Endothelial cell of umbilical vein (primary cell): ENCODE measurements around the gene DENND4B. TPM values are rescaled to one million over a fixed set of nuclear protein-coding genes. Genes with fewer than 3 reads are reported as not detected.
A peak's percentile ranks its signal among the peaks of the same experiment; 100 is the strongest.

Source experiments
- BruUV-seq: library from RNA; stranded (reverse); fragments of 400-500 nt; replicated peaks from 2 replicates; lab custom pipeline; 2021; lab: Mats Ljungman, UMichigan
- CTCF ChIA-PET: fragments of 300-600, 350-600 bp; sonication (Branson Sonifier 250); formaldehyde crosslinking; loops from one replicate; lab custom pipeline; 2021; ENCODE audit warnings: antibody characterized with exemption, inconsistent platforms; lab: Charles Lee
- POLR2A ChIA-PET: fragments of 300-600, 350-600 bp; sonication (Branson Sonifier 250); formaldehyde crosslinking; loops from one replicate; lab custom pipeline; 2021; ENCODE audit warnings: antibody characterized with exemption, inconsistent platforms; lab: Charles Lee
- DNase-seq: peaks from one replicate; pipeline ENCODE4 v3.0.0-alpha.2; 2011; ENCODE audit warnings: low read depth, low spot score
- FAIRE-seq: peaks from 2 replicates; lab custom pipeline; 2011; peaks lifted over from hg19 to GRCh38; lab: Jason Lieb, UNC
- H2AFZ ChIP-seq: 2 replicates; pipeline ENCODE4 v1.6.0; 2012; ENCODE audit warnings: low read depth, low read length, control low read depth, inconsistent platforms
- H3K27ac ChIP-seq: 2 replicates; pipeline ENCODE4 v1.5.1; 2011; ENCODE audit warnings: low read depth, mild to moderate bottlenecking, control low read depth, low read length, moderate library complexity; ENCODE audit not compliant: insufficient read depth
- H3K27me3 ChIP-seq, 2 experiments: 2 replicates each; pipeline versions ENCODE4 v1.6.0 to v1.6.1; 2011; ENCODE audit warnings: low read length in 2 of 2, mixed read lengths in 1 of 2; ENCODE audit not compliant: control insufficient read depth in 2 of 2, insufficient read depth in 2 of 2
- H3K36me3 ChIP-seq, 2 experiments: 2 replicates in 1 of 2; 3 replicates in 1 of 2; pipeline ENCODE4 v1.5.1; 2011; ENCODE audit warnings: low read length in 2 of 2, mild to moderate bottlenecking in 1 of 2, moderate library complexity in 1 of 2; ENCODE audit not compliant: control insufficient read depth in 2 of 2, insufficient read depth in 2 of 2; ENCODE audit errors: extremely low read depth in 1 of 2
- H3K4me1 ChIP-seq: 3 replicates; pipeline ENCODE4 v1.5.1; 2011; ENCODE audit warnings: mild to moderate bottlenecking, low read length; ENCODE audit not compliant: control insufficient read depth, insufficient read depth; ENCODE audit errors: extremely low read depth
- H3K4me2 ChIP-seq: 2 replicates; pipeline ENCODE4 v1.6.1; 2011; ENCODE audit warnings: low read length, control low read depth, mixed read lengths; ENCODE audit not compliant: insufficient read depth
- H3K4me3 ChIP-seq, 3 experiments: fragments of 200-600 bp in 1 of 3; sonication (generic), shearing (Covaris generic) in 1 of 3; replicated peaks in 1 of 3; 2 replicates each; pipeline ENCODE4 v1.5.1; 2011 to 2016; ENCODE audit warnings: control low read depth in 3 of 3, low read length in 3 of 3, mild to moderate bottlenecking in 2 of 3, inconsistent platforms in 1 of 3, low read depth in 1 of 3, moderate library complexity in 1 of 3; ENCODE audit not compliant: insufficient read depth in 1 of 3
- H3K79me2 ChIP-seq: 2 replicates; pipeline ENCODE4 v1.6.0; 2012; ENCODE audit warnings: low read length, inconsistent platforms; ENCODE audit not compliant: control insufficient read depth, insufficient read depth
- H3K9ac ChIP-seq: replicated peaks from 2 replicates; pipeline ENCODE3; 2011; ENCODE audit warnings: low read length, control low read depth; ENCODE audit not compliant: insufficient read depth; ENCODE audit errors: extremely low read depth
- H3K9me1 ChIP-seq: replicated peaks from 3 replicates; pipeline ENCODE4 v1.6.0; 2011; ENCODE audit warnings: mild to moderate bottlenecking, low read length; ENCODE audit not compliant: control insufficient read depth, insufficient read depth; ENCODE audit errors: extremely low read depth
- H3K9me3 ChIP-seq: replicated peaks from 2 replicates; pipeline ENCODE4 v1.5.1; 2012; ENCODE audit warnings: low read length, inconsistent platforms; ENCODE audit not compliant: control insufficient read depth, insufficient read depth
- H4K20me1 ChIP-seq: replicated peaks from 2 replicates; pipeline ENCODE3; 2011; ENCODE audit warnings: mild to moderate bottlenecking, low read length; ENCODE audit not compliant: control insufficient read depth, insufficient read depth; ENCODE audit errors: extremely low read depth
- CTCF ChIP-seq, 2 donors: IDR thresholded peaks; 1 replicate in 1 of 2; 2 replicates in 1 of 2; pipeline ENCODE4 v1.5.1; 2011; ENCODE audit warnings: low read length in 2 of 2, mild to moderate bottlenecking in 2 of 2, moderate library complexity in 2 of 2, control low read depth in 1 of 2, inconsistent platforms in 1 of 2, low read depth in 1 of 2; ENCODE audit not compliant: insufficient read depth in 1 of 2; ENCODE audit errors: extremely low read depth in 1 of 2
- EZH2 ChIP-seq: IDR thresholded peaks from 2 replicates; pipeline ENCODE4 v1.6.1; 2012; ENCODE audit warnings: borderline replicate concordance, low read depth, mild to moderate bottlenecking, moderate library complexity, low read length, inconsistent platforms; ENCODE audit not compliant: severe bottlenecking
- FOS ChIP-seq: IDR thresholded peaks from 2 replicates; pipeline ENCODE4 v1.6.1; 2011; ENCODE audit warnings: mild to moderate bottlenecking, low read length, moderate library complexity, borderline replicate concordance; ENCODE audit not compliant: insufficient read depth
- GATA2 ChIP-seq: IDR thresholded peaks from 2 replicates; pipeline ENCODE4 v1.7.0; 2011; ENCODE audit warnings: low read depth, mild to moderate bottlenecking, moderate library complexity, mixed read lengths, low read length; ENCODE audit not compliant: insufficient read length, insufficient read depth
- JUN ChIP-seq: IDR thresholded peaks from 2 replicates; pipeline ENCODE4 v1.6.1; 2011; ENCODE audit warnings: borderline replicate concordance, low read depth; ENCODE audit not compliant: insufficient read length, insufficient read depth
- MAX ChIP-seq: IDR thresholded peaks from 2 replicates; pipeline ENCODE4 v1.6.1; 2011; ENCODE audit not compliant: insufficient read depth, insufficient read length
- MYC ChIP-seq: IDR thresholded peaks from one replicate; pipeline ENCODE4 v1.6.1; 2011; ENCODE audit warnings: mild to moderate bottlenecking, low read depth, low read length
- POLR2A ChIP-seq: IDR thresholded peaks from 2 replicates; pipeline ENCODE4 v1.6.1; 2012; ENCODE audit warnings: low read depth, mild to moderate bottlenecking, control low read depth, low read length
- POLR2AphosphoS5 ChIP-seq: IDR thresholded peaks from 2 replicates; pipeline ENCODE4 v1.6.1; 2012; ENCODE audit warnings: low read depth, mild to moderate bottlenecking, control low read depth, low read length, moderate library complexity; ENCODE audit not compliant: insufficient read depth
- dilution Hi-C: fragments of 300-500 bp; cut with MboI; formaldehyde crosslinking; loops from one replicate; pipeline ENCODE4 v1.15.0; 2019; ENCODE audit warnings: low sequenced_read_pairs; ENCODE audit not compliant: extremely low pct_ligation_motif_present
- intact Hi-C: fragments of 100-400 bp; cut with micrococcal nuclease; formaldehyde crosslinking; loops from one replicate; pipeline ENCODE4 v1.10.0; 2022
- polyA plus RNA-seq, 4 experiments: library from polyadenylated mRNA; depleted of rRNA in 3 of 4; stranded (reverse) in 3 of 4; unstranded in 1 of 4; fragments of >200 nt; gene quantifications; 2 replicates each; pipeline versions ENCODE4 v1.2.1 to v1.2.3, GENCODE V29; 2011 to 2012; ENCODE audit warnings: missing spikeins in 1 of 4
- total RNA-seq: library from RNA; stranded (reverse); gene quantifications from 2 replicates; pipeline ENCODE4 v1.2.3, GENCODE V29; 2021

DENND4B gene
- total and polyA plus RNA-seq, 2 donors (not counting 3 experiments of a cell fraction or from before 2014, with no cell fraction given): 35.6 to 57.8 TPM

- peak overlapping the region; percentile 93 for H3K4me2 ChIP-seq
These were observed 65.6 kb downstream of the DENND4B start for GRCh38 chr1:153880962-153881361.

More at GRCh38 chr1:153880962-153881361, 65.6 kb downstream of the DENND4B start:
- Histone ChIP-seq H3K27me3 (no peaks in the 10 kb centered on the region), H3K36me3 (no peaks in the 10 kb centered on the region), H3K79me2 (peaks cover 57% of the 10 kb centered on the region), H3K4me3 (peak overlapping the region; percentile 12 to 70 (median 32)), H3K9me3 (no peaks in the 10 kb centered on the region), H3K9ac (peak overlapping the region; percentile 93), H3K9me1 (no peaks in the 10 kb centered on the region), H2AFZ (no peak overlapping the region), H3K4me1 (peaks cover 23% of the 10 kb centered on the region), H3K27ac (peak overlapping the region; percentile 81), H4K20me1 (no peaks in the 10 kb centered on the region)
- peak; percentile 99 for DNase-seq
- TF ChIP-seq POLR2A: no peak
- TF ChIP-seq JUN: peak; percentile 69
- TF ChIP-seq POLR2AphosphoS5: peak; percentile 54
- TF ChIP-seq FOS: peak; percentile 58
- TF ChIP-seq MAX: peak; percentile 59
- TF ChIP-seq MYC: no peak
- TF ChIP-seq EZH2: no peak
- no peak for TF ChIP-seq GATA2
- no peak for TF ChIP-seq CTCF (IDR thresholded peaks at IDR 0.05; ENCODE audit: extremely low read depth in 1 of 2, insufficient read depth in 1 of 2, low read depth in 1 of 2, low read length in 2 of 2)
- ChIA-PET POLR2A (interaction anchor here (0.7 to 1.5 kb wide), 3 partner anchors 40 to 109 kb away, joined by 3 read pairs; partner anchors contain the start of genes CRTC2 and RPS27), CTCF (interaction anchor here (1.2 to 1.8 kb wide), 5 partner anchors 15 to 65 kb away, joined by 3 to 8 read pairs (median 4); partner anchors contain the start of genes DENND4B and GATAD2B)
- no TSS peak for BruUV-seq
- peak; percentile 94 for FAIRE-seq
- intact Hi-C loops (loop anchor here (1.0 to 5.0 kb wide), 4 partner anchors 42 to 109 kb away; partner anchors contain the start of genes DENND4B, RPS27 and SLC39A1), dilution Hi-C loops (no loop called here)
